HEK293 (cell line): Measurements from ENCODE around the gene EIF2D.

ENCODE experiments used
- GLIS1 ChIP-seq: fragments of 450-650 bp; formaldehyde crosslinking; IDR thresholded peaks from 2 replicates; pipeline ENCODE4 v1.5.1; 2016; ENCODE audit warnings: missing biosample characterization, missing genetic modification characterization
- HOXA7 ChIP-seq: sonication (generic); formaldehyde crosslinking; IDR thresholded peaks from 2 replicates; pipeline ENCODE4 v1.8.1; 2022; ENCODE audit warnings: missing genetic modification reagents, borderline replicate concordance
- KLF16 ChIP-seq: fragments of 450-650 bp; formaldehyde crosslinking; IDR thresholded peaks from 2 replicates; pipeline ENCODE4 v1.5.1; 2017; ENCODE audit warnings: missing biosample characterization, missing genetic modification characterization
- SP3 ChIP-seq: fragments of 450-650 bp; formaldehyde crosslinking; IDR thresholded peaks from 2 replicates; pipeline ENCODE4 v1.5.1; 2016; ENCODE audit warnings: missing biosample characterization, missing genetic modification characterization
- YY1 ChIP-seq: fragments of 450-650 bp; formaldehyde crosslinking; IDR thresholded peaks from 2 replicates; pipeline ENCODE4 v1.5.1; 2018; ENCODE audit warnings: missing biosample characterization, missing genetic modification characterization
- ZBTB48 ChIP-seq: fragments of 450-650 bp; formaldehyde crosslinking; IDR thresholded peaks from 2 replicates; pipeline ENCODE4 v1.5.1; 2016; ENCODE audit warnings: missing biosample characterization, missing genetic modification characterization
- ZBTB8A ChIP-seq: fragments of 450-650 bp; formaldehyde crosslinking; IDR thresholded peaks from 2 replicates; pipeline ENCODE4 v1.5.1; 2016; ENCODE audit warnings: missing biosample characterization, missing genetic modification characterization
- ZFHX2 ChIP-seq: fragments of 450-650 bp; formaldehyde crosslinking; conservative IDR thresholded peaks from 2 replicates; pipeline ENCODE4 v1.5.1; 2016; ENCODE audit warnings: missing biosample characterization, missing genetic modification characterization
- ZNF157 ChIP-seq: fragments of 450-650 bp; formaldehyde crosslinking; IDR thresholded peaks from 2 replicates; pipeline ENCODE4 v1.5.1; 2016; ENCODE audit warnings: missing biosample characterization, missing genetic modification characterization
- ZNF335 ChIP-seq: fragments of 450-650 bp; formaldehyde crosslinking; conservative IDR thresholded peaks from 2 replicates; pipeline ENCODE4 v1.5.1; 2016; ENCODE audit warnings: missing biosample characterization, missing genetic modification characterization
- ZNF341 ChIP-seq: fragments of 450-650 bp; formaldehyde crosslinking; IDR thresholded peaks from 2 replicates; pipeline ENCODE4; 2016; ENCODE audit warnings: low read depth, missing biosample characterization, missing genetic modification characterization
- ZNF660 ChIP-seq: fragments of 450-650 bp; IDR thresholded peaks from 2 replicates; pipeline ENCODE4 v1.5.1; 2018; ENCODE audit warnings: missing biosample characterization, mild to moderate bottlenecking, missing genetic modification characterization
- ZXDB ChIP-seq: fragments of 450-650 bp; formaldehyde crosslinking; IDR thresholded peaks from 2 replicates; pipeline ENCODE4 v1.5.1; 2016; ENCODE audit warnings: missing biosample characterization, missing genetic modification characterization
- TF ChIP-seq, protein P1 (sequence below): fragments of 450-650 bp; formaldehyde crosslinking; optimal IDR thresholded peaks from 2 replicates; pipeline ENCODE3; 2016; ENCODE audit warnings: missing biosample characterization, mild to moderate bottlenecking, missing genetic modification characterization
- TF ChIP-seq, protein P2 (sequence below): sonication (generic); formaldehyde crosslinking; IDR thresholded peaks from 2 replicates; pipeline ENCODE4 v1.8.1; 2022; ENCODE audit warnings: mild to moderate bottlenecking, moderate library complexity, missing genetic modification reagents
- TF ChIP-seq, protein P3 (sequence below): fragments of 450-650 bp; formaldehyde crosslinking; IDR thresholded peaks from 2 replicates; pipeline ENCODE4 v1.5.1; 2016; ENCODE audit warnings: missing biosample characterization, missing genetic modification characterization
- TF ChIP-seq, protein P4 (sequence below): fragments of 450-650 bp; formaldehyde crosslinking; IDR thresholded peaks from 2 replicates; pipeline ENCODE4 v1.5.1; 2016; ENCODE audit warnings: missing biosample characterization, missing genetic modification characterization
- TF ChIP-seq, protein P5 (sequence below): fragments of 450-650 bp; formaldehyde crosslinking; IDR thresholded peaks from 2 replicates; pipeline ENCODE4 v1.5.1; 2016; ENCODE audit warnings: missing biosample characterization, missing genetic modification characterization

EIF2D gene

DNA sequence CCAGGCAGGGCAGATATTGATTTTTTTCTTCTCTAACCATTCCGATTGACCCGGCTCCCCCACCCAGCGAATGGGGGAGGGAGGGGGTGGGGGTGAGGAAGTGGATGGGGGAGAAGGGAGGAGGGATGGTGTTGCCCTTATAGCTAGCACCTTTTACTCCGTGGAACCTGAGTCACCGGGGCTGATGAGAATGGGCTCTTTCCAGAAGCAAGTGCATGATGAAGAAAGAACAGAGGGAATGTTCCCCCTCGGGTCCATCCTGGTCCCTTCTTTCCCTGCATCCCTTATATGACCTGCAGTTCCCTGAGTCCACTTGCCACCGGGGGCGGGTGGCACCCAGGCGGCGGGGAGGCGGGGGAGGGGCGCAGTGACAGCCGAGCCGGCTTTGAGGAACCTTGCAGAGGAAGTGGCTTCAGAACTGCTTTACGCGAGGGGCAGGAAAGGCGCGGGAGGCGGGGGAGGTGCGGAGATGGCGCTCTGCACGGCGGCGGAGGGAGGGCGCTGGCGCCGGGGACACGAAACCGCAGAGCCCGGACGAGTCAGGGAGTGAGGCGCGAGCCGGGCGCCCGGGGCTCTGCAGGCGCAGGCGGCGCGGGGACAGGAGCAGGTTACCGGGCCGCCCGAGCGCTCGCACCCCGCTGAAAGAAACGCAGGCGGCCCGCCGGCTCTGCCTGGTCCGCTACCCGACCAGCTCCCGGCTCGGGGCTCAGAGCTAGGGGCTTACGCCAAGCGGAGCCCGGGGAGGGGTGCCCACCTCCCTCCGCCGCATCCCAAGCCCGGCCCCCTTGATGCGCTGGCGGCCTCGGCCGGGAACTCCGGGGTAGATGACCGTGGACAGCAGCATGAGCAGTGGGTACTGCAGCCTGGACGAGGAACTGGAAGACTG lies 55.3 kb downstream of the EIF2D start (continued):
- TF ChIP-seq, protein P1, sequence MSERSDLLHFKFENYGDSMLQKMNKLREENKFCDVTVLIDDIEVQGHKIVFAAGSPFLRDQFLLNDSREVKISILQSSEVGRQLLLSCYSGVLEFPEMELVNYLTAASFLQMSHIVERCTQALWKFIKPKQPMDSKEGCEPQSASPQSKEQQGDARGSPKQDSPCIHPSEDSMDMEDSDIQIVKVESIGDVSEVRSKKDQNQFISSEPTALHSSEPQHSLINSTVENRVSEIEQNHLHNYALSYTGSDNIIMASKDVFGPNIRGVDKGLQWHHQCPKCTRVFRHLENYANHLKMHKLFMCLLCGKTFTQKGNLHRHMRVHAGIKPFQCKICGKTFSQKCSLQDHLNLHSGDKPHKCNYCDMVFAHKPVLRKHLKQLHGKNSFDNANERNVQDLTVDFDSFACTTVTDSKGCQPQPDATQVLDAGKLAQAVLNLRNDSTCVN (tag by site-specific recombination) = peak; percentile 91
- TF ChIP-seq, protein P2, sequence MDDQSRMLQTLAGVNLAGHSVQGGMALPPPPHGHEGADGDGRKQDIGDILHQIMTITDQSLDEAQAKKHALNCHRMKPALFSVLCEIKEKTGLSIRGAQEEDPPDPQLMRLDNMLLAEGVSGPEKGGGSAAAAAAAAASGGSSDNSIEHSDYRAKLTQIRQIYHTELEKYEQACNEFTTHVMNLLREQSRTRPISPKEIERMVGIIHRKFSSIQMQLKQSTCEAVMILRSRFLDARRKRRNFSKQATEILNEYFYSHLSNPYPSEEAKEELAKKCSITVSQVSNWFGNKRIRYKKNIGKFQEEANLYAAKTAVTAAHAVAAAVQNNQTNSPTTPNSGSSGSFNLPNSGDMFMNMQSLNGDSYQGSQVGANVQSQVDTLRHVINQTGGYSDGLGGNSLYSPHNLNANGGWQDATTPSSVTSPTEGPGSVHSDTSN (CRISPR knock-in tag) = 0 out of 2 replicates have a peak, but pooled peaks have one; percentile 31
- TF ChIP-seq YY1 (tag by site-specific recombination) = peak; percentile 47; the same call in 1 of the 2 replicates
- TF ChIP-seq HOXA7 (CRISPR knock-in tag) = no peak
- TF ChIP-seq ZNF660 (tag by site-specific recombination) = peak; percentile 19; the same call in 1 of the 2 replicates
- TF ChIP-seq, protein P3, sequence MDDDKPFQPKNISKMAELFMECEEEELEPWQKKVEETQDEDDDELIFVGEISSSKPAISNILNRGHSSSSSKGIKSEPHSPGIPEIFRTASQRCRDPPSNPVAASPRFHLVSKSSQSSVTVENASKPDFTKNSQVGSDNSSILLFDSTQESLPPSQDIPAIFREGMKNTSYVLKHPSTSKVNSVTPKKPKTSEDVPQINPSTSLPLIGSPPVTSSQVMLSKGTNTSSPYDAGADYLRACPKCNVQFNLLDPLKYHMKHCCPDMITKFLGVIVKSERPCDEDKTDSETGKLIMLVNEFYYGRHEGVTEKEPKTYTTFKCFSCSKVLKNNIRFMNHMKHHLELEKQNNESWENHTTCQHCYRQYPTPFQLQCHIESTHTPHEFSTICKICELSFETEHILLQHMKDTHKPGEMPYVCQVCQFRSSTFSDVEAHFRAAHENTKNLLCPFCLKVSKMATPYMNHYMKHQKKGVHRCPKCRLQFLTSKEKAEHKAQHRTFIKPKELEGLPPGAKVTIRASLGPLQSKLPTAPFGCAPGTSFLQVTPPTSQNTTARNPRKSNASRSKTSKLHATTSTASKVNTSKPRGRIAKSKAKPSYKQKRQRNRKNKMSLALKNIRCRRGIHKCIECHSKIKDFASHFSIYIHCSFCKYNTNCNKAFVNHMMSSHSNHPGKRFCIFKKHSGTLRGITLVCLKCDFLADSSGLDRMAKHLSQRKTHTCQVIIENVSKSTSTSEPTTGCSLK = no peak
- TF ChIP-seq SP3 (tag by site-specific recombination) = peak; percentile 40
- no peak; the same call in 1 of the 2 replicates for TF ChIP-seq ZXDB (tag by site-specific recombination)
- TF ChIP-seq KLF16 = peak; percentile 40; the same call in 1 of the 2 replicates
- TF ChIP-seq, protein P4, sequence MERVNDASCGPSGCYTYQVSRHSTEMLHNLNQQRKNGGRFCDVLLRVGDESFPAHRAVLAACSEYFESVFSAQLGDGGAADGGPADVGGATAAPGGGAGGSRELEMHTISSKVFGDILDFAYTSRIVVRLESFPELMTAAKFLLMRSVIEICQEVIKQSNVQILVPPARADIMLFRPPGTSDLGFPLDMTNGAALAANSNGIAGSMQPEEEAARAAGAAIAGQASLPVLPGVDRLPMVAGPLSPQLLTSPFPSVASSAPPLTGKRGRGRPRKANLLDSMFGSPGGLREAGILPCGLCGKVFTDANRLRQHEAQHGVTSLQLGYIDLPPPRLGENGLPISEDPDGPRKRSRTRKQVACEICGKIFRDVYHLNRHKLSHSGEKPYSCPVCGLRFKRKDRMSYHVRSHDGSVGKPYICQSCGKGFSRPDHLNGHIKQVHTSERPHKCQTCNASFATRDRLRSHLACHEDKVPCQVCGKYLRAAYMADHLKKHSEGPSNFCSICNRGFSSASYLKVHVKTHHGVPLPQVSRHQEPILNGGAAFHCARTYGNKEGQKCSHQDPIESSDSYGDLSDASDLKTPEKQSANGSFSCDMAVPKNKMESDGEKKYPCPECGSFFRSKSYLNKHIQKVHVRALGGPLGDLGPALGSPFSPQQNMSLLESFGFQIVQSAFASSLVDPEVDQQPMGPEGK = peak; percentile 62
- TF ChIP-seq ZFHX2 (tag by site-specific recombination) = peak; percentile 91
- TF ChIP-seq ZBTB48 (tag by site-specific recombination) = peak; percentile 74
- TF ChIP-seq ZNF335 (tag by site-specific recombination) = peak; percentile 39; the same call in 1 of the 2 replicates
- peak; percentile 96 for TF ChIP-seq ZNF341 (tag by site-specific recombination)
- TF ChIP-seq, protein P5, sequence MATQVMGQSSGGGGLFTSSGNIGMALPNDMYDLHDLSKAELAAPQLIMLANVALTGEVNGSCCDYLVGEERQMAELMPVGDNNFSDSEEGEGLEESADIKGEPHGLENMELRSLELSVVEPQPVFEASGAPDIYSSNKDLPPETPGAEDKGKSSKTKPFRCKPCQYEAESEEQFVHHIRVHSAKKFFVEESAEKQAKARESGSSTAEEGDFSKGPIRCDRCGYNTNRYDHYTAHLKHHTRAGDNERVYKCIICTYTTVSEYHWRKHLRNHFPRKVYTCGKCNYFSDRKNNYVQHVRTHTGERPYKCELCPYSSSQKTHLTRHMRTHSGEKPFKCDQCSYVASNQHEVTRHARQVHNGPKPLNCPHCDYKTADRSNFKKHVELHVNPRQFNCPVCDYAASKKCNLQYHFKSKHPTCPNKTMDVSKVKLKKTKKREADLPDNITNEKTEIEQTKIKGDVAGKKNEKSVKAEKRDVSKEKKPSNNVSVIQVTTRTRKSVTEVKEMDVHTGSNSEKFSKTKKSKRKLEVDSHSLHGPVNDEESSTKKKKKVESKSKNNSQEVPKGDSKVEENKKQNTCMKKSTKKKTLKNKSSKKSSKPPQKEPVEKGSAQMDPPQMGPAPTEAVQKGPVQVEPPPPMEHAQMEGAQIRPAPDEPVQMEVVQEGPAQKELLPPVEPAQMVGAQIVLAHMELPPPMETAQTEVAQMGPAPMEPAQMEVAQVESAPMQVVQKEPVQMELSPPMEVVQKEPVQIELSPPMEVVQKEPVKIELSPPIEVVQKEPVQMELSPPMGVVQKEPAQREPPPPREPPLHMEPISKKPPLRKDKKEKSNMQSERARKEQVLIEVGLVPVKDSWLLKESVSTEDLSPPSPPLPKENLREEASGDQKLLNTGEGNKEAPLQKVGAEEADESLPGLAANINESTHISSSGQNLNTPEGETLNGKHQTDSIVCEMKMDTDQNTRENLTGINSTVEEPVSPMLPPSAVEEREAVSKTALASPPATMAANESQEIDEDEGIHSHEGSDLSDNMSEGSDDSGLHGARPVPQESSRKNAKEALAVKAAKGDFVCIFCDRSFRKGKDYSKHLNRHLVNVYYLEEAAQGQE = peak; percentile 93
- TF ChIP-seq GLIS1 (tag by site-specific recombination) = peak; percentile 32; the same call in 1 of the 2 replicates
- TF ChIP-seq ZNF157 (tag by site-specific recombination) = no peak
- peak; percentile 93 for TF ChIP-seq ZBTB8A (tag by site-specific recombination)
